ENCODE data around the gene GATD1. TPM values are rescaled to one million over a fixed set of nuclear protein-coding genes. Genes with fewer than 3 reads are reported as not detected.

GATD1 gene
- total and polyA plus RNA-seq, 10 of the 15 experiments (the other 5 are each of a cell fraction or from before 2014, with no cell fraction given) = 1.2 to 92.6 (median 22.3) TPM

GRCh38 chr11:765025-765801 is 12.1 kb downstream of the GATD1 start (continued):
- TF ChIP-seq CUX1 (IDR thresholded peaks at IDR 0.05; ENCODE audit: insufficient replicate concordance, low read depth, low read length) (no peak), DPF2 (IDR thresholded peaks at IDR 0.05) (no peak), RAD21 (IDR thresholded peaks at IDR 0.05; ENCODE audit: insufficient read depth, low read depth, low read length) (peak; percentile 64), SMC3 (IDR thresholded peaks at IDR 0.05; ENCODE audit: borderline replicate concordance, low read length) (0 out of 2 replicates have a peak, but pooled peaks have one; percentile 25), MTA3 (IDR thresholded peaks at IDR 0.05; ENCODE audit: borderline replicate concordance, low read length) (no peak), CHD1 (IDR thresholded peaks at IDR 0.05; ENCODE audit: low read depth, low read length) (no peak), SMAD5 (IDR thresholded peaks at IDR 0.05; ENCODE audit: low read depth) (no peak), MAX (IDR thresholded peaks at IDR 0.05; ENCODE audit: low read depth, low read length) (no peak), HDGF (IDR thresholded peaks at IDR 0.05) (peak; percentile 33; the same call in 1 of the 2 replicates), ZBED1 (IDR thresholded peaks at IDR 0.05; ENCODE audit: borderline replicate concordance) (peak; percentile 55; the same call in 1 of the 2 replicates), TAF1 (IDR thresholded peaks at IDR 0.05; ENCODE audit: borderline replicate concordance, low read depth, low read length) (no peak), CBFB (IDR thresholded peaks at IDR 0.05; ENCODE audit: low read depth) (no peak), BCLAF1 (IDR thresholded peaks at IDR 0.05) (no peak), HDAC2 (IDR thresholded peaks at IDR 0.05) (no peak), YY1 (IDR thresholded peaks at IDR 0.05; ENCODE audit: low read depth, low read length) (0 out of 2 replicates have a peak, but pooled peaks have one; percentile 26), KLF5 (IDR thresholded peaks at IDR 0.05; ENCODE audit: partially characterized antibody) (no peak), IRF3 (IDR thresholded peaks at IDR 0.05) (no peak), CHD2 (IDR thresholded peaks at IDR 0.05; ENCODE audit: borderline replicate concordance, low read depth, low read length) (no peak), NR2C1 (IDR thresholded peaks at IDR 0.05) (no peak)

Data from GM12878 (cell line).